K562 (cell line): ENCODE measurements around the gene TIMP1.

Source experiments
- CAMTA2 ChIP-seq: fragments of 250-450 bp; sonication (Bioruptor Pico); conservative IDR thresholded peaks from 2 replicates; pipeline ENCODE4 v1.5.1; 2022
- FOXA1 ChIP-seq: fragments of 450-650 bp; IDR thresholded peaks from 2 replicates; pipeline ENCODE4 v1.6.1; 2016; ENCODE audit warnings: mild to moderate bottlenecking, borderline replicate concordance
- TF ChIP-seq, protein P1 (sequence below), 2 experiments: fragments of 450-650 bp; conservative IDR thresholded peaks; 2 replicates each; pipeline ENCODE4 v1.6.1; 2017; ENCODE audit warnings: mild to moderate bottlenecking in 2 of 2, moderate library complexity in 2 of 2

- TF ChIP-seq FOXA1 (no peak), CAMTA2 (CRISPR knock-in tag) (no peak)
- TF ChIP-seq, protein P1, sequence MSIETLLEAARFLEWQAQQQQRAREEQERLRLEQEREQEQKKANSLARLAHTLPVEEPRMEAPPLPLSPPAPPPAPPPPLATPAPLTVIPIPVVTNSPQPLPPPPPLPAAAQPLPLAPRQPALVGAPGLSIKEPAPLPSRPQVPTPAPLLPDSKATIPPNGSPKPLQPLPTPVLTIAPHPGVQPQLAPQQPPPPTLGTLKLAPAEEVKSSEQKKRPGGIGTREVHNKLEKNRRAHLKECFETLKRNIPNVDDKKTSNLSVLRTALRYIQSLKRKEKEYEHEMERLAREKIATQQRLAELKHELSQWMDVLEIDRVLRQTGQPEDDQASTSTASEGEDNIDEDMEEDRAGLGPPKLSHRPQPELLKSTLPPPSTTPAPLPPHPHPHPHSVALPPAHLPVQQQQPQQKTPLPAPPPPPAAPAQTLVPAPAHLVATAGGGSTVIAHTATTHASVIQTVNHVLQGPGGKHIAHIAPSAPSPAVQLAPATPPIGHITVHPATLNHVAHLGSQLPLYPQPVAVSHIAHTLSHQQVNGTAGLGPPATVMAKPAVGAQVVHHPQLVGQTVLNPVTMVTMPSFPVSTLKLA (conservative IDR thresholded peaks at IDR 0.05), result no peak
These were observed 2.5 kb downstream of the TIMP1 start for GRCh38 chrX:47584714-47585113.
